Measurements from ENCODE around the gene ZSCAN31. TPM values are rescaled to one million over a fixed set of nuclear protein-coding genes. Genes with fewer than 3 reads are reported as not detected.
A peak's percentile ranks its signal among the peaks of the same experiment; 100 is the strongest.

The ZSCAN31 gene
- polyA plus RNA-seq, 1 experiment = 5.0 TPM

DNA sequence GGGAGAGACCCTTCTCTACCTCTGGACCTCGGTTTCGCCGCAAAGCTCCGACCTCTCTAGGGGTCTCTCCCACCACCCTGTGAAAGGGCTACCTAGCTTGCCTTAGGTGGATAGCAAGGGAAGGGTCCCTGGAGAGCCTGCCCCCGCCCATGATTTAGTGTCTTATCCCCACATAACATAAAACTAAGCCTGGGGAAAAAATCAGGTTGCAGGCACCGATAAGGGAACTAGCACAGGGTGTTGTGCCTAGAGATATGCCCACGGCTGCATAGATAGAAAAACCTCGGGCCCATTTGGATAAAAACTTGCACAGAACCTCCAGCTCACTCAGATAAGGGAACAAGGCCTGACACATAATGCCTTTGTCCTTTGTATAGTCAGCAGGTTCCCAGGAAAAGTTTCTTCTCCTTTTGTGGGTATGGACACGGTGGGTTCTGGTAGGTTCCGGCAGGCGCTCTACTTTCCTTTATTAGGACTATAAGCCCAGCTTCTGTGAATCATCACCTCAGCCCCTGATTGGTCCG lies 846 bp downstream of the ZSCAN31 start:
- H3K27me3 ChIP-seq (ENCODE audit: control insufficient read depth, insufficient read depth, low read length) = no peaks in the 10 kb centered on the region
- peak overlapping the region; percentile 100 for H3K27ac ChIP-seq (ENCODE audit: low read depth, low read length)
- TF ChIP-seq CTCF (IDR thresholded peaks at IDR 0.05; ENCODE audit: low read depth, low read length) = no peak
- ChIA-PET POLR2A (interaction anchor here (0.7 to 1.5 kb wide), 9 partner anchors 14 to 498 kb away, joined by 3 to 14 read pairs (median 5); partner anchors contain the start of genes PGBD1, ZKSCAN3 and ZKSCAN8), CTCF (interaction anchor here (1.2 to 1.3 kb wide), 3 partner anchors 21 to 54 kb away, joined by 3 to 6 read pairs (median 4); partner anchors contain the start of gene PGBD1)
- DNase-seq (ENCODE audit: low read depth, low spot score) = no peak
- peak overlapping the region; percentile 52 for H3K4me3 ChIP-seq (ENCODE audit: low read depth, low read length)
- H3K9me3 ChIP-seq (ENCODE audit: control insufficient read depth, insufficient read depth, low read length) = no peaks in the 10 kb centered on the region

- Histone ChIP-seq H3K9me3 (ENCODE audit: control insufficient read depth, insufficient read depth, low read length) (no peaks in the 10 kb centered on the region), H3K27me3 (ENCODE audit: control insufficient read depth, insufficient read depth, low read length) (no peaks in the 10 kb centered on the region), H3K27ac (ENCODE audit: low read depth, low read length) (no peak overlapping the region), H3K4me3 (ENCODE audit: low read depth, low read length) (no peak overlapping the region)
- ChIA-PET CTCF (interaction anchor here (1.0 to 1.3 kb wide), 3 partner anchors 22 to 53 kb away, joined by 3 to 6 read pairs (median 4); partner anchors contain the start of gene PGBD1), POLR2A (interaction anchor here (1.4 to 1.5 kb wide), 2 partner anchors 193 to 442 kb away, joined by 4 to 5 read pairs; partner anchors contain the start of gene ZKSCAN8)
- TF ChIP-seq CTCF (IDR thresholded peaks at IDR 0.05; ENCODE audit: low read depth, low read length) = no peak
- no peak for DNase-seq (ENCODE audit: low read depth, low spot score)
Measured at GRCh38 chr6:28334286-28335039, 1.5 kb downstream of the ZSCAN31 start.

DNA sequence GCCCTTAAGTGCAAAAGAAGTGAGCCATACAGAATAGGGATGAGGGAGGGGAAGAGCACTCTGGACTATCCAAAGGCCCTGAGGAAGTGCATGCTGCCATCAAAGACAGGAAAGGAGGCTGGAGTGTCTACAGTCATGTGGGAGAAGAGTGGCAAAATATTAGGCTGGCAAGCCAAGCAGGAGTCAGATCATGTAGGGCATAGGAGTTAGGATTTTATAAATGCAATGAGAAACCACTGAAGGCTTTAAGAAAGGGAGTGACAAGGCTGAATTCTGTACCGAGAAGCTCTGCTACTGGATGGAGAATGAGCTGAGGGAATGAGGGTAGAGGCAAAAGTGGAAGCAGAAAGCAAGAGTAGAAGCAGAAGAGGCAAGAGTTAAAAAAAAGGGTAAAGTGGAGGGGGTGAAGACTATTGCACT lies 2.3 kb downstream of the ZSCAN31 start:
- no peak for DNase-seq (ENCODE audit: low read depth, low spot score)
- no peak for TF ChIP-seq CTCF (IDR thresholded peaks at IDR 0.05; ENCODE audit: low read depth, low read length)
- Histone ChIP-seq H3K9me3 (ENCODE audit: control insufficient read depth, insufficient read depth, low read length) (no peaks in the 10 kb centered on the region; the same call in 1 of the 2 replicates), H3K27me3 (ENCODE audit: control insufficient read depth, insufficient read depth, low read length) (no peaks in the 10 kb centered on the region), H3K4me3 (ENCODE audit: low read depth, low read length) (no peak overlapping the region), H3K27ac (ENCODE audit: low read depth, low read length) (no peak overlapping the region)
- ChIA-PET CTCF (interaction anchor here (1.0 kb wide), 1 partner anchor 22 kb away, joined by 6 read pairs; no protein-coding TSS in a partner anchor), POLR2A (no interaction called here)

- POLR2A ChIA-PET = no interaction called here
- TF ChIP-seq CTCF (IDR thresholded peaks at IDR 0.05; ENCODE audit: low read depth, low read length) = no peak
- Histone ChIP-seq H3K9me3 (ENCODE audit: control insufficient read depth, insufficient read depth, low read length) (no peaks in the 10 kb centered on the region; the same call in 1 of the 2 replicates), H3K27me3 (ENCODE audit: control insufficient read depth, insufficient read depth, low read length) (no peaks in the 10 kb centered on the region), H3K27ac (ENCODE audit: low read depth, low read length) (no peak overlapping the region), H3K4me3 (ENCODE audit: low read depth, low read length) (no peak overlapping the region)
- CTCF ChIA-PET = no interaction called here
- no peak for DNase-seq (ENCODE audit: low read depth, low spot score)
Measured at GRCh38 chr6:28333047-28333446, 2.9 kb downstream of the ZSCAN31 start.

- CTCF ChIA-PET = no interaction called here
- peaks cover 9% of the 10 kb centered on the region for H3K9me3 ChIP-seq (ENCODE audit: control insufficient read depth, insufficient read depth, low read length)
- H3K27me3 ChIP-seq (ENCODE audit: control insufficient read depth, insufficient read depth, low read length) = no peaks in the 10 kb centered on the region
- no peak overlapping the region for H3K27ac ChIP-seq (ENCODE audit: low read depth, low read length)
- H3K4me3 ChIP-seq (ENCODE audit: low read depth, low read length) = no peak overlapping the region
- DNase-seq (ENCODE audit: low read depth, low spot score) = no peak
- TF ChIP-seq CTCF (IDR thresholded peaks at IDR 0.05; ENCODE audit: low read depth, low read length) = no peak
- POLR2A ChIA-PET = no interaction called here
Measured at GRCh38 chr6:28330041-28330440, 5.9 kb downstream of the ZSCAN31 start.

All from AG04450 (cell line).